Aorta (tissue), 5 donors: ENCODE results near the gene TLCD3B. TPM values are rescaled to one million over a fixed set of nuclear protein-coding genes. Genes with fewer than 3 reads are reported as not detected.
A peak's percentile ranks its signal among the peaks of the same experiment; 100 is the strongest.

Experiments used
- ATAC-seq: fragments of 200-7000 bp; cut with Tn5 transposase; one replicate; pipeline ENCODE4 v1.9.1; 2022; ENCODE audit warnings: moderate library complexity; ENCODE audit not compliant: low FRiP score
- DNase-seq, 2 donors: peaks; one replicate each; pipeline ENCODE4 v3.0.0-alpha.2; 2020
- H3K27ac ChIP-seq, 2 donors: one replicate each; pipeline ENCODE4 v1.5.1; 2013; ENCODE audit warnings: low read length in 2 of 2, mild to moderate bottlenecking in 2 of 2, moderate library complexity in 2 of 2, control low read depth in 1 of 2, inconsistent platforms in 1 of 2, low read depth in 1 of 2
- H3K27me3 ChIP-seq, 2 donors: one replicate each; pipeline ENCODE4 v1.6.1; 2013; ENCODE audit warnings: control low read depth in 1 of 2, low read length in 1 of 2, mild to moderate bottlenecking in 1 of 2, moderate library complexity in 1 of 2; ENCODE audit not compliant: insufficient read depth in 2 of 2, control insufficient read depth in 1 of 2
- H3K36me3 ChIP-seq, 2 donors: one replicate each; pipeline ENCODE4 v1.6.1; 2013; ENCODE audit warnings: control low read depth in 1 of 2, low read length in 1 of 2, mild to moderate bottlenecking in 1 of 2; ENCODE audit not compliant: insufficient read depth in 2 of 2, control insufficient read depth in 1 of 2
- H3K4me1 ChIP-seq, 2 donors: one replicate each; pipeline ENCODE4 v1.6.1; 2013; ENCODE audit warnings: low read length in 2 of 2, control low read depth in 1 of 2, mild to moderate bottlenecking in 1 of 2, moderate library complexity in 1 of 2; ENCODE audit not compliant: insufficient read depth in 2 of 2, control insufficient read depth in 1 of 2
- H3K4me3 ChIP-seq, 2 donors: one replicate each; pipeline ENCODE4 v1.5.1; 2013; ENCODE audit warnings: low read length in 2 of 2, control low read depth in 1 of 2, mild to moderate bottlenecking in 1 of 2
- H3K9me3 ChIP-seq: one replicate; pipeline ENCODE4 v1.6.1; 2013; ENCODE audit warnings: mild to moderate bottlenecking, low read length; ENCODE audit not compliant: control insufficient read depth
- WGBS, 2 donors: extraction: QIAGEN DNeasy Blood & Tissue Kit; methylation state at CpG; one replicate each; pipeline ENCODE4 v1.1.7; 2013; 5-methylcytosine and 5-hydroxymethylcytosine counted together
- intact Hi-C, 2 donors: fragments of 100-400 bp; cut with DNase I; formaldehyde crosslinking; loops; one replicate each; pipeline versions ENCODE4 v1.14.2 to v1.15.0; 2022
- long read RNA-seq, 2 donors: library from polyadenylated mRNA; unstranded; transcript quantifications; one replicate each; pipeline ENCODE4 v2.0.0, GENCODE V29; 2020 to 2021
- polyA plus RNA-seq, 2 donors: library from polyadenylated mRNA; stranded (reverse); fragments of 200-250 nt; gene quantifications; one replicate each; pipeline ENCODE4 v1.2.3, GENCODE V29; 2013
- total RNA-seq, 2 donors: library from RNA; stranded (reverse); fragmentation: NEBNext Ultra II Directional; extraction: Animal tissue kit (Norgen Biotek cat#: 25700); gene quantifications; one replicate each; pipeline ENCODE4 v1.2.1, GENCODE V29; 2021
- donor health status: healthy with polysubstance abuse.
- donor health status: Bipolar disorder and iron deficiency.
- donor health status: DM: no; HTN: no; CAD: no.
- donor health status: DM: no; HTN: no; CAD: no.
- donor health status: DM: yes; HTN: yes; CAD: no.

TLCD3B gene
- not detected for total RNA-seq
- not detected for polyA plus RNA-seq
- long read RNA-seq, donor 1: 0 reads
- long read RNA-seq, donor 2: 0 reads

GRCh38 chr16:30030841-30031413 is at the start of gene TLCD3B:
Gene TLCD3B (minus strand): TSS chr16:30031271. CDS start chr16:30030527, 744 bp downstream.
- intact Hi-C loops: no loop called here
- ATAC-seq: no peak
- no peak within 1 kb of the TSS for H3K4me3 ChIP-seq
- 1% methylated on average over 19 to 27 of the region's 27 CpGs for WGBS, 2 donors
- no peaks in the 10 kb centered on the region for H3K36me3 ChIP-seq
- no peaks in the 10 kb centered on the region for H3K4me1 ChIP-seq
- H3K27me3 ChIP-seq: no peaks in the 10 kb centered on the region
- H3K9me3 ChIP-seq: no peaks in the 10 kb centered on the region
- no peak for DNase-seq
- no peak within 1 kb of the TSS for H3K27ac ChIP-seq

GRCh38 chr16:30079480-30079879 is 48.4 kb upstream of the TLCD3B start:
- Histone ChIP-seq H3K4me1 (no peaks in the 10 kb centered on the region), H3K27ac (no peak overlapping the region), H3K36me3 (peaks cover 0 to 5% of the 10 kb centered on the region in 2 donors), H3K9me3 (no peaks in the 10 kb centered on the region), H3K27me3 (no peaks in the 10 kb centered on the region), H3K4me3 (no peak overlapping the region)
- DNase-seq: no peak
- ATAC-seq: no peak
- WGBS, 2 donors: 78 to 82% methylated on average over 7 of the region's 7 CpGs
- intact Hi-C loops: no loop called here

DNA sequence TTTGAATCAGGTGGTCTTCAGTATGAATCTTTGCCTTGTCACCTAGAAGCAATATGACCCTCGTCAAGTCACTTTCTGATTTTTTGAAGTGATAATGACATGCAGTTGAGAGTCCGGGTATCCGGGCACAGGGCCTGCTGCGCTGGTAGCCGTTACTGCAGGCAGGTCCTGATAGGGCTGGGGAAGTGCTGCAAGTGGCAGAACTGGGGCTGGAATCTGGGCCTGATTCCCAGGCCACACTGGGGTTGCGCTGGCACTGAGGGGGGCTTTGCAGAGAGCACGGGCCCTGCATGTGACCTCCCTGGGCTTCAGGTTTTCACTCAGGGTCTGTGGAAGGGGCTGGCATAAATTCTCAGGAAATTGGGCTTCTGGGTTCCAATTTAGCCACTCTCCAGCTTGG is 47.7 kb upstream of the TLCD3B start:
- WGBS, 2 donors: 84 to 87% methylated on average over 7 of the region's 7 CpGs
- Histone ChIP-seq H3K27ac (no peak overlapping the region), H3K27me3 (no peaks in the 10 kb centered on the region), H3K36me3 (peaks cover 0 to 3% of the 10 kb centered on the region in 2 donors), H3K4me1 (no peaks in the 10 kb centered on the region), H3K4me3 (no peak overlapping the region), H3K9me3 (no peaks in the 10 kb centered on the region)
- intact Hi-C loops: no loop called here
- DNase-seq (no peak), ATAC-seq (no peak)

GRCh38 chr16:30077656-30078055 is 46.6 kb upstream of the TLCD3B start:
- H3K27me3 ChIP-seq: no peaks in the 10 kb centered on the region
- 70% methylated on average over 6 of the region's 6 CpGs for WGBS, 2 donors
- intact Hi-C loops: no loop called here
- DNase-seq: no peak
- no peak overlapping the region for H3K4me3 ChIP-seq
- no peaks in the 10 kb centered on the region for H3K4me1 ChIP-seq
- H3K9me3 ChIP-seq: no peaks in the 10 kb centered on the region
- H3K36me3 ChIP-seq: peaks cover 0 to 2% of the 10 kb centered on the region in 2 donors
- no peak overlapping the region for H3K27ac ChIP-seq
- ATAC-seq: no peak

- H3K4me3 ChIP-seq: peak overlapping the region; percentile 44 to 78
- H3K9me3 ChIP-seq: no peaks in the 10 kb centered on the region
- no peaks in the 10 kb centered on the region for H3K27me3 ChIP-seq
- ATAC-seq: peak; percentile 4
- intact Hi-C loops: no loop called here
- WGBS, 2 donors: 2 to 3% methylated on average over 33 of the region's 33 CpGs
- H3K27ac ChIP-seq: peak overlapping the region in 1 of 2 donors; percentile 3
- peak in 1 of 2 donors; percentile 78 for DNase-seq
- no peaks in the 10 kb centered on the region for H3K4me1 ChIP-seq
- H3K36me3 ChIP-seq: no peaks in the 10 kb centered on the region
Observed at GRCh38 chr16:30076276-30076791, 45.3 kb upstream of the TLCD3B start.

DNA sequence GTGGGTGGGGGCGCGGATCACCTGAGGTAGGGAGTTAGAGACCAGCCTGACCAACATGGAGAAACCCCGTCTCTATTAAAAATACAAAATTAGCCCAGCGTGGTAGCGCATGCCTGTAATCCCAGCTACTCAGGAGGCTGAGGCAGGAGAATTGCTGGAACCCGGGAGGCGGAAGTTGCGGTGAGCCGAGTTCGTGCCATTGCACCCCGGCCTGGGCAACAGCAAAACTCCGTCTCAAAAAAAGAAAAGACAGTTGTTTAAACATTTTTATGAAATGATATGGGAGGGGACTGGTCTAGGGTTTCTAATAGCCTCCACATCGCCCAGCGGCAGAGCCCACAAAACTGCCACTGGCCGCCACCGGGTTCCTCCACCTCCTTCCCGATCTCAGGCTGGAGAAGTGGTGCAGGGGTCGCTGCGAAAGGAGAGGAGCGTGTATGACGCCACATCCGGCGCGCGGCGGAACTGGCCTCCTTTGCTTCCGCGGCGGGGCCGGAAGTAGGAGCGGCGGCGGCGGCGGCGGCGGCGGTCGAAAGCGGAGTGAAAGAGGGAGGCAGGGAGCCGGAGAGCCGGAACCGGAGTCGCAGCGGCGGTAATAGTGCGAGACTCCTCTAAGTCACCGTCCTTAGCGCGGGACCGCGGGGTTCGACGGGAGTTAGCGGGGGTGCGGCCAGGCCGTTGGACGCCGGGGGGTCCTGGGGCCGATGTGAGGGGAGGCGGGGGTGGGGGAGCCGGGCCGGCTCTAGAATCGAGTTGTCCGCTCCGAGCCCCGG is 44.6 kb upstream of the TLCD3B start, which contains the start of gene PPP4C:
PPP4C (plus strand) TSS at position 492 of the 773 bp plus-strand sequence. CDS start 384 bp downstream, outside the sequence.
- H3K27ac ChIP-seq: peak within 1 kb of the TSS; percentile 61 to 69
- peak; percentile 96 for ATAC-seq
- peak; percentile 94 to 97 for DNase-seq
- intact Hi-C loops: no loop called here
- H3K36me3 ChIP-seq: no peaks in the 10 kb centered on the region
- peak within 1 kb of the TSS; percentile 44 to 78 for H3K4me3 ChIP-seq
- H3K27me3 ChIP-seq: no peaks in the 10 kb centered on the region
- H3K4me1 ChIP-seq: no peaks in the 10 kb centered on the region
- no peaks in the 10 kb centered on the region for H3K9me3 ChIP-seq
- WGBS, 2 donors: 2% methylated on average over 50 to 67 of the region's 67 CpGs

DNA sequence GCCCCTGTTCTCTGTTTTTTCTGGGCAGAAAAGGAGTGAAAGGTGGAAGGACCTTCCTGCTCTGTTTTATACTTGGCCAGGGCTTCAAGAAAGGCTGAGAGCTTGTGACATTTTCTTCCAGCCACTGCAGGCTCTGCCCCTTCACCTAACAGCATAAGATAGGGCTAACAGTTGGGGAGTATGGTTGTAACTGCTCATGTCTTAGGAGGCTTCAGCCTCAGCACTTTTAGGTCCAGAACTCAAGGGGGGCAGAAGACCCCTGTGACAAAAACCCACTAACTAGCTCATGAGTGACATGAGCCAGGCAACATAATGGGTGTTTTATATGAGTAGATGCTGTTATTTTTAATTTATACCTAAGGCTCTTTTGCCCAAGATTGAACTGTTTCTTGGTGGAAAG is 39.4 kb upstream of the TLCD3B start:
- Histone ChIP-seq H3K36me3 (peaks cover 0 to 14% of the 10 kb centered on the region in 2 donors), H3K9me3 (no peaks in the 10 kb centered on the region), H3K4me3 (no peak overlapping the region), H3K27me3 (no peaks in the 10 kb centered on the region), H3K4me1 (no peaks in the 10 kb centered on the region), H3K27ac (no peak overlapping the region)
- DNase-seq (no peak), ATAC-seq (no peak)
- intact Hi-C loops: no loop called here

DNA sequence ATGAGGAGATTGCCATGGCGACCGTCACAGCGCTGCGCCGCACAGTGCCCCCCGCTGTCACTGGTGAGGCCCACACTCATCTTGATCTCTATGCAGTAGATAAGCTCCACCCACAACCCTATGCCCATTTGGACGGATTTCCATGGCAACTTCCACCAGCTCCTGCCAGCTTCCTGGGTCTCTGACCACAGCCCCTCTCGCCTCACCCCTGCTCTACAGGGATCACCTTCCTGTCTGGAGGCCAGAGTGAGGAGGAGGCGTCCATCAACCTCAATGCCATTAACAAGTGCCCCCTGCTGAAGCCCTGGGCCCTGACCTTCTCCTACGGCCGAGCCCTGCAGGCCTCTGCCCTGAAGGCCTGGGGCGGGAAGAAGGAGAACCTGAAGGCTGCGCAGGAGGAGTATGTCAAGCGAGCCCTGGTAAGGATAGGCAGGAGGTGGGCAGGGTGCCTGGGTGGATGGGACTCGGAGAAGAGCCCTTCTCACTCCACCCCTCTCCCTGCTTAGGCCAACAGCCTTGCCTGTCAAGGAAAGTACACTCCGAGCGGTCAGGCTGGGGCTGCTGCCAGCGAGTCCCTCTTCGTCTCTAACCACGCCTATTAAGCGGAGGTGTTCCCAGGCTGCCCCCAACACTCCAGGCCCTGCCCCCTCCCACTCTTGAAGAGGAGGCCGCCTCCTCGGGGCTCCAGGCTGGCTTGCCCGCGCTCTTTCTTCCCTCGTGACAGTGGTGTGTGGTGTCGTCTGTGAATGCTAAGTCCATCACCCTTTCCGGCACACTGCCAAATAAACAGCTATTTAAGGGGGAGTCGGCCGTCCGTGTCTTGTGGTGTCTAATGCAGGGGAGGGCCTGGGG is 38.8 kb upstream of the TLCD3B start:
- Histone ChIP-seq H3K4me1 (no peaks in the 10 kb centered on the region), H3K4me3 (no peak overlapping the region), H3K27ac (no peak overlapping the region), H3K27me3 (no peaks in the 10 kb centered on the region), H3K36me3 (peaks cover 0 to 14% of the 10 kb centered on the region in 2 donors), H3K9me3 (no peaks in the 10 kb centered on the region)
- DNase-seq: peak in 1 of 2 donors; percentile 68
- ATAC-seq: no peak
- intact Hi-C loops: loop anchor here in 1 of 2 donors (10.0 kb wide), 1 partner anchor 335 kb away; the partner anchor contains the start of gene ZNF771
- WGBS, 2 donors: 72 to 74% methylated on average over 31 of the region's 31 CpGs
